Upper lobe of left lung (tissue), 6 donors: ENCODE data around the gene KAZN. TPM values are rescaled to one million over a fixed set of nuclear protein-coding genes. Genes with fewer than 3 reads are reported as not detected.
A peak's percentile ranks its signal among the peaks of the same experiment; 100 is the strongest.

Source experiments
- ATAC-seq, 2 donors: fragments of 200-7000 bp; cut with Tn5 transposase; one replicate each; pipeline ENCODE4 v1.9.1; 2022; ENCODE audit warnings: mild to moderate bottlenecking in 2 of 2, moderate library complexity in 2 of 2; ENCODE audit not compliant: low FRiP score in 2 of 2
- DNase-seq, 2 donors: peaks; one replicate each; pipeline ENCODE4 v3.0.0-alpha.2; 2019 to 2020
- H3K27ac ChIP-seq, 4 donors: fragments of 200-600 bp; sonication (generic); one replicate each; pipeline ENCODE4 v1.5.1; 2016 to 2019
- H3K27me3 ChIP-seq, 4 donors: fragments of 200-600 bp; sonication (generic); one replicate each; pipeline ENCODE4 v1.5.1; 2017 to 2019
- H3K36me3 ChIP-seq, 4 donors: fragments of 200-600 bp; sonication (generic); one replicate each; pipeline ENCODE4 v1.5.1; 2016 to 2019
- H3K4me1 ChIP-seq, 4 donors: fragments of 200-600 bp; sonication (generic); one replicate each; pipeline ENCODE4 v1.5.1; 2018 to 2019
- H3K4me3 ChIP-seq, 4 donors: fragments of 200-600 bp; sonication (generic); one replicate each; pipeline ENCODE4 v1.5.1; 2017 to 2019; ENCODE audit warnings: mild to moderate bottlenecking in 2 of 4, moderate library complexity in 1 of 4
- H3K9me3 ChIP-seq, 4 donors: fragments of 200-600 bp; sonication (generic); one replicate each; pipeline ENCODE4 v1.5.1; 2018 to 2019
- EP300 ChIP-seq, 4 donors: sonication (generic); formaldehyde crosslinking; IDR thresholded peaks; one replicate each; pipeline ENCODE4 v1.5.1; 2017; ENCODE audit warnings: antibody characterized with exemption in 4 of 4, control low read depth in 2 of 4
- POLR2A ChIP-seq, 4 donors: fragments of 450-650 bp; IDR thresholded peaks; one replicate each; pipeline ENCODE4 v1.5.1; 2016 to 2017; ENCODE audit warnings: antibody characterized with exemption in 4 of 4, mild to moderate bottlenecking in 2 of 4
- POLR2AphosphoS5 ChIP-seq, 2 donors: sonication (generic); formaldehyde crosslinking; IDR thresholded peaks; one replicate each; pipeline ENCODE4 v1.5.1; 2017; ENCODE audit warnings: antibody characterized with exemption in 2 of 2
- WGBS, 2 donors: methylation state at CpG; one replicate each; pipeline ENCODE4 v1.1.5; 2017 to 2018; 5-methylcytosine and 5-hydroxymethylcytosine counted together
- total RNA-seq, 6 donors: library from RNA; depleted of rRNA in 4 of 6; stranded (reverse); fragments of >200 nt in 4 of 6; gene quantifications; one replicate each; pipeline versions ENCODE4 v1.1.0 to v1.2.1, GENCODE V29; 2016 to 2021
- TF ChIP-seq, protein P1 (sequence below), 6 experiments: fragments of 450-650 bp in 4 of 6; fragments of 200-600 bp in 2 of 6; sonication (generic) in 2 of 6; IDR thresholded peaks; one replicate each; pipeline ENCODE4 v1.5.1; 2016 to 2019; ENCODE audit warnings: antibody characterized with exemption in 6 of 6
- donor health status: DM: no; HTN: no; CAD: no; lungs with moderate emphysema.
- donor health status: DM: no; HTN: yes; CAD: no; lungs with severe emphysema.

The KAZN gene
- total RNA-seq, 6 donors from 2014 or later: 11.5 to 30.0 (median 17.6) TPM

DNA sequence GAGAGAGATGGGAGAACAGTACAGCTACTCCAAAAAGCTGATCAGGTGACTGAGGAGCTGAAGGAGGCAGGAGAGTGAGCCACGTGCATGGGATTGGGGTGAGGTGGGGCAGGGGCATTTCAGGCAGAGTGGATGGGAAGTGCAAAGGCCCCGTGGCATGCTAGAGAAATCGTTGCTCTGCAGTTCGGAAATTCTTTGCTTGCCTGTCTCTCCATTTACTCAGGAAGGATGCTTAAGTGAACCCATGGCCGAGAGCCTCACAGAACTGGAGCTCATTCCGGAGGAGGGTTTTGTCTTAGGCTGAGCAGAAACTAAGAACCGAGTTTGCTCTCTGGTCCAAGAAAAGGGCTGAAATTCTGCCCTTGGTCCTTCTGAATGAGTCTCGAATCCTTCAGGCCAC is 415.3 kb downstream of the KAZN start:
- DNase-seq (no peak), ATAC-seq (no peak)
- Histone ChIP-seq H3K9me3 (no peaks in the 10 kb centered on the region), H3K4me3 (no peak overlapping the region), H3K27ac (no peak overlapping the region), H3K36me3 (no peaks in the 10 kb centered on the region), H3K4me1 (peaks cover 12 to 30% (median 23%) of the 10 kb centered on the region in 4 donors), H3K27me3 (no peaks in the 10 kb centered on the region)
- WGBS, 2 donors: 86 to 87% methylated on average over 8 of the region's 8 CpGs
- TF ChIP-seq POLR2AphosphoS5 (IDR thresholded peaks at IDR 0.05) (no peak), POLR2A (IDR thresholded peaks at IDR 0.05) (no peak), EP300 (IDR thresholded peaks at IDR 0.05) (no peak)
- TF ChIP-seq, protein P1, sequence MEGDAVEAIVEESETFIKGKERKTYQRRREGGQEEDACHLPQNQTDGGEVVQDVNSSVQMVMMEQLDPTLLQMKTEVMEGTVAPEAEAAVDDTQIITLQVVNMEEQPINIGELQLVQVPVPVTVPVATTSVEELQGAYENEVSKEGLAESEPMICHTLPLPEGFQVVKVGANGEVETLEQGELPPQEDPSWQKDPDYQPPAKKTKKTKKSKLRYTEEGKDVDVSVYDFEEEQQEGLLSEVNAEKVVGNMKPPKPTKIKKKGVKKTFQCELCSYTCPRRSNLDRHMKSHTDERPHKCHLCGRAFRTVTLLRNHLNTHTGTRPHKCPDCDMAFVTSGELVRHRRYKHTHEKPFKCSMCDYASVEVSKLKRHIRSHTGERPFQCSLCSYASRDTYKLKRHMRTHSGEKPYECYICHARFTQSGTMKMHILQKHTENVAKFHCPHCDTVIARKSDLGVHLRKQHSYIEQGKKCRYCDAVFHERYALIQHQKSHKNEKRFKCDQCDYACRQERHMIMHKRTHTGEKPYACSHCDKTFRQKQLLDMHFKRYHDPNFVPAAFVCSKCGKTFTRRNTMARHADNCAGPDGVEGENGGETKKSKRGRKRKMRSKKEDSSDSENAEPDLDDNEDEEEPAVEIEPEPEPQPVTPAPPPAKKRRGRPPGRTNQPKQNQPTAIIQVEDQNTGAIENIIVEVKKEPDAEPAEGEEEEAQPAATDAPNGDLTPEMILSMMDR (IDR thresholded peaks at IDR 0.05): no peak

DNA sequence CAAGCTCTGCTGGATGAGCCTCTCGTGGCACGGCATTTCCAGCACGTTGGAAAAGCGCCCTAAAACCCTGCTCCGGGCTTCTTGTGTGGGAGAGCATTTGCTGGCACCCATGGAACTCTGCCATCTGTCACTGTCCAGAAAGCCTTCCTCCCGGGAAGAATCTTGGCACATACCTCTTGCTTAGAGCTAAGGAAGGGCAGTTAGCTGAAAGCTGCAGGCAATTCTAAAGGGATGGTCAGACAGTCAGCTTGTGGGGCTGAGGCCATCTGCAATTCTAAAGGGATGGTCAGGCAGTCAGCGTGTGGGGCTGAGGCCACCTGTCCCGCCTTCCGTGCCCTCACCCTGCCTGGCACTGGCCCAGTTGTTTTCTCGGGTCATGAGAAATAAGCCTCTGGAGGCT is 416.0 kb downstream of the KAZN start:
- Histone ChIP-seq H3K4me3 (no peak overlapping the region), H3K27me3 (no peaks in the 10 kb centered on the region), H3K9me3 (no peaks in the 10 kb centered on the region), H3K4me1 (peaks cover 6 to 24% (median 16%) of the 10 kb centered on the region in 4 donors), H3K27ac (no peak overlapping the region), H3K36me3 (no peaks in the 10 kb centered on the region)
- DNase-seq (no peak), ATAC-seq (no peak)
- WGBS, 2 donors: 66 to 69% methylated on average over 8 to 10 of the region's 10 CpGs
- TF ChIP-seq, protein P1 (IDR thresholded peaks at IDR 0.05): no peak
- TF ChIP-seq POLR2AphosphoS5 (IDR thresholded peaks at IDR 0.05) (no peak), EP300 (IDR thresholded peaks at IDR 0.05) (no peak), POLR2A (IDR thresholded peaks at IDR 0.05) (no peak)

DNA sequence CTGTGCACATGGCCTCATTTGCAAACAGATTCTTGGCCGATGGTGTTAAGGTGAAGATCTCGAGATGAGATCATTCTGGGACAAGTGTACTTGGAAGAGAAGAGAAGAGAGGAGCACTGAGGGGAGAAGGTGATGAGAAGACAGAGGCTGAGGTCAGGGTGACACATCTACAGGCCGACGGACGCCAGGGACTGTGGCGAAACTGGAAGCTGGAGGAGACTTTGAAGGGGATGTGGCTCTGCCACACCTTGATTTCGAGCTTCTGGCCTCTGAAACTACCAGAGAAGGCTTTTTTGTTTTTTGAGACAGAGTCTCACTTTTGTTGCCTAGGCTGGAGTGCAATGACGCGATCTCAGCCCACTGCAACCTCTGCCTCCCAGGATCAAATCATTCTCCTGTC is 417.5 kb downstream of the KAZN start:
- Histone ChIP-seq H3K27me3 (no peaks in the 10 kb centered on the region), H3K9me3 (no peaks in the 10 kb centered on the region), H3K4me3 (no peak overlapping the region), H3K27ac (peak overlapping the region in 2 of 4 donors; percentile 12 to 55), H3K36me3 (no peaks in the 10 kb centered on the region), H3K4me1 (peaks cover 10 to 34% (median 20%) of the 10 kb centered on the region in 4 donors)
- TF ChIP-seq EP300 (IDR thresholded peaks at IDR 0.05): no peak
- TF ChIP-seq, protein P1 (IDR thresholded peaks at IDR 0.05): no peak
- no peak for TF ChIP-seq POLR2A (IDR thresholded peaks at IDR 0.05)
- TF ChIP-seq POLR2AphosphoS5 (IDR thresholded peaks at IDR 0.05): no peak
- DNase-seq (no peak), ATAC-seq (no peak)
- 67 to 71% methylated on average over 9 of the region's 9 CpGs for WGBS, 2 donors

DNA sequence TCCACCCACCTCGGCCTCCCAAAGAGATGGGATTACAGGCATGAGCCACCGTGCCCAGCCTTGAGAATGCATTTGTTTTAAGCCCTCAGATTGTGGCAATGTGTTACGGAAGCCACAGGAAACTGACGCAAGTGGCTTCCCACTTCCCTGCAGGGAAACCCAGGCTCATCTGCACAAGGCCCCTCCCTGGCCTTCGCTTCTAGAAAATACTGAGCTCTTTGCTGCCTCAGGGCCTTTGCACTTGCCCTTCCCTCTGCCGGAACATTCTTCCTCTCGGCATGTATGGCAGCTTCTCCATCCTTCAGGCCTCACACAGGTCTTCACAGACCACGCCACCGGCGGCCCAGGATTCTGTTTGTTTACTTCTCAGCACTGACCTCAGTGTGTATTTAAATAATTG is 418.0 kb downstream of the KAZN start:
- Histone ChIP-seq H3K9me3 (no peaks in the 10 kb centered on the region), H3K4me1 (peaks cover 13 to 37% (median 25%) of the 10 kb centered on the region in 4 donors), H3K4me3 (no peak overlapping the region), H3K27ac (peak overlapping the region in 2 of 4 donors; percentile 12 to 55), H3K27me3 (no peaks in the 10 kb centered on the region), H3K36me3 (no peaks in the 10 kb centered on the region)
- TF ChIP-seq EP300 (IDR thresholded peaks at IDR 0.05): no peak
- TF ChIP-seq POLR2A (IDR thresholded peaks at IDR 0.05): no peak
- DNase-seq: peak in 1 of 2 donors; percentile 40
- 62 to 78% methylated on average over 9 to 10 of the region's 10 CpGs for WGBS, 2 donors
- ATAC-seq: peak in 1 of 2 donors; percentile 13

DNA sequence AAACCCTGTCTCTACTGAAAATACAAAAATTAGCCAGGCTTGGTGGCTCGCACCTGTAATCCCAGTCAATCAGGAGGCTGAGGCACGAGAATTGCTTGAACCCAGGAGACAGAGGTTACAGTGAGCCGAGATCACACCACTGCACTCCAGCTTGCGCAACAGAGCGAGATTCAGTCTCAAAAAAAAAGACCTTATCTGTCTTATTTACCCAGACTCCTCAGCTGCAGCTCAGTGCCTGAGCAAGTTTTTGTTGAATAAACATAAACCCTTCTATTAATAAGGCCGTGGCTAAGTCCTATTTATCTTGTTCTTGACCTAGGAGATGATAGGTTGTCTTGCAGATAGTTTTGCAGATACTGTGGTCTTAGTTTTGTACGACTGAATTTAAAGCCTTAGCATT is 418.6 kb downstream of the KAZN start:
- Histone ChIP-seq H3K27me3 (no peaks in the 10 kb centered on the region), H3K9me3 (no peaks in the 10 kb centered on the region), H3K27ac (no peak overlapping the region), H3K36me3 (no peaks in the 10 kb centered on the region), H3K4me3 (no peak overlapping the region), H3K4me1 (peaks cover 15 to 43% (median 28%) of the 10 kb centered on the region in 4 donors)
- no peak for TF ChIP-seq POLR2AphosphoS5 (IDR thresholded peaks at IDR 0.05)
- TF ChIP-seq EP300 (IDR thresholded peaks at IDR 0.05): no peak
- no peak for TF ChIP-seq POLR2A (IDR thresholded peaks at IDR 0.05)
- TF ChIP-seq, protein P1 (IDR thresholded peaks at IDR 0.05): no peak
- 52 to 66% methylated on average over 7 of the region's 7 CpGs for WGBS, 2 donors
- DNase-seq (no peak), ATAC-seq (no peak)
